ENCODE results near the gene RPH3AL. TPM values are rescaled to one million over a fixed set of nuclear protein-coding genes. Genes with fewer than 3 reads are reported as not detected.

The RPH3AL gene
- total RNA-seq, 4 donors from 2014 or later: 8.6 to 21.0 (median 17.4) TPM

- WGBS, 2 donors (ENCODE audit: low coverage in 1 of 2): 18 to 23% methylated on average over 3 to 6 of the region's 57 CpGs
- ATAC-seq: peak; percentile 83
- peak overlapping the region in 3 of 4 donors; percentile 76 to 79 (median 77) for H3K27ac ChIP-seq
- H3K9me3 ChIP-seq: peaks cover 0 to 4% (median 0%) of the 10 kb centered on the region in 3 donors
- peaks cover 58% of the 10 kb centered on the region for H3K27me3 ChIP-seq
- H3K4me3 ChIP-seq: peak overlapping the region; percentile 40 to 77
- TF ChIP-seq EP300 (IDR thresholded peaks at IDR 0.05): no peak
- peak in 3 of 4 experiments; percentile 74 to 83 (median 82) for TF ChIP-seq CTCF (IDR thresholded peaks at IDR 0.05)
- no peak for TF ChIP-seq POLR2AphosphoS5 (IDR thresholded peaks at IDR 0.05)
- no peaks in the 10 kb centered on the region for H3K36me3 ChIP-seq
- peaks cover 0 to 24% (median 3%) of the 10 kb centered on the region in 3 donors for H3K4me1 ChIP-seq
Measured at GRCh38 chr17:386141-386876, 33.7 kb upstream of the RPH3AL start.

- Histone ChIP-seq H3K4me1 (peaks cover 0 to 24% (median 3%) of the 10 kb centered on the region in 3 donors), H3K9me3 (peaks cover 0 to 4% (median 0%) of the 10 kb centered on the region in 3 donors), H3K27me3 (peaks cover 59% of the 10 kb centered on the region), H3K27ac (peak overlapping the region in 3 of 4 donors; percentile 76 to 79 (median 77)), H3K36me3 (no peaks in the 10 kb centered on the region), H3K4me3 (peak overlapping the region; percentile 40 to 77)
- TF ChIP-seq POLR2AphosphoS5 (IDR thresholded peaks at IDR 0.05) (no peak), POLR2A (IDR thresholded peaks at IDR 0.05) (no peak), CTCF (IDR thresholded peaks at IDR 0.05) (no peak), EP300 (IDR thresholded peaks at IDR 0.05) (no peak)
- no CpG with 5 or more reads among the region's 42 CpGs for WGBS, 2 donors (ENCODE audit: low coverage in 1 of 2)
- ATAC-seq: no peak
Measured at GRCh38 chr17:385836-386140, 33.2 kb upstream of the RPH3AL start.

- Histone ChIP-seq H3K9me3 (peaks cover 0 to 4% (median 0%) of the 10 kb centered on the region in 3 donors), H3K27ac (peak overlapping the region in 3 of 4 donors; percentile 76 to 79 (median 77)), H3K4me3 (peak overlapping the region; percentile 40 to 77), H3K27me3 (peaks cover 59% of the 10 kb centered on the region), H3K4me1 (peaks cover 0 to 24% (median 3%) of the 10 kb centered on the region in 3 donors), H3K36me3 (no peaks in the 10 kb centered on the region)
- peak; percentile 52 for ATAC-seq
- no peak for TF ChIP-seq POLR2A (IDR thresholded peaks at IDR 0.05)
- TF ChIP-seq POLR2AphosphoS5 (IDR thresholded peaks at IDR 0.05): peak; percentile 13
- no peak for TF ChIP-seq EP300 (IDR thresholded peaks at IDR 0.05)
- peak in 1 of 4 experiments; percentile 4 for TF ChIP-seq CTCF (IDR thresholded peaks at IDR 0.05)
- WGBS, 2 donors (ENCODE audit: low coverage in 1 of 2): 0% methylated on average over 10 of the region's 70 CpGs; no CpG with 5 or more reads in 1 of the 2 donors
Measured at GRCh38 chr17:385178-385835, 32.7 kb upstream of the RPH3AL start.

- H3K4me3 ChIP-seq: peak overlapping the region in 1 of 2 donors; percentile 77
- TF ChIP-seq POLR2A (IDR thresholded peaks at IDR 0.05) (no peak), EP300 (IDR thresholded peaks at IDR 0.05) (no peak), CTCF (IDR thresholded peaks at IDR 0.05) (no peak), POLR2AphosphoS5 (IDR thresholded peaks at IDR 0.05) (no peak)
- H3K4me1 ChIP-seq: peaks cover 0 to 24% (median 3%) of the 10 kb centered on the region in 3 donors
- H3K36me3 ChIP-seq: no peaks in the 10 kb centered on the region
- WGBS, 2 donors (ENCODE audit: low coverage in 1 of 2): 68% methylated on average over 14 of the region's 37 CpGs; no CpG with 5 or more reads in 1 of the 2 donors
- ATAC-seq: no peak
- peaks cover 0 to 4% (median 0%) of the 10 kb centered on the region in 3 donors for H3K9me3 ChIP-seq
- H3K27me3 ChIP-seq: peaks cover 59% of the 10 kb centered on the region
- H3K27ac ChIP-seq: peak overlapping the region in 3 of 4 donors; percentile 76 to 79 (median 77)
Measured at GRCh38 chr17:384622-385177, 32.1 kb upstream of the RPH3AL start.

Measured in gastroesophageal sphincter (tissue), 4 donors.